ENCODE data around the gene GRK5.

DNA sequence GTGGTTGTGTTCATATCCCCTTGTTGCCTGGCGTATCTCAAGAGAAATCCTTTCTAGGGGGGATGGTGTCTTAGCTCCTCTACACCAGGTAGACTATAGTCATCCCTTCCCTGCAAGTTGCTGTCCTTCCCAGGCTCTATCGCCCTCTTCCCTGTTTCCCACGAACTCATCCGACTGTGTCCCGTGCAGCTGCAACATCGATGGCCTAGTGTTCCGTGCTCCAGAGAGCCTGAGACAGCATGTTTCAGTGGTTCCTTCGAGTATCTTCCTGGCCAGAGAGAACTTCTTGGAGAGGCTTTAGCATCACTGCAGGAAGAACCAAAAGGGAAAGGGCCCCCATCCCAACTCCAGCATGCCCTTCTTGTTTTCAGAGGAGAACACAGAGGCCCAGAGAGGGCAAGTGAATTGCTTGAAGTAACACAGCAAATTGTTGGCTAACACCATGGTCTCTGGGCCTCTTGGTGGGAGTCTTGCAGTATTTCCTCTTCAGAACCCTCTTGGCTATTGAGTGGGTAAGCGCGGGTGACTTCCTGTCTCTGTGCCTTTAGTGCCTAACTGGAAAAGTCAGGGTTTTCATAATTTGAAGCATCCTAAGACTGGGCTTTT is 172.2 kb downstream of the GRK5 start:
- no peak for TF ChIP-seq EZH2 (IDR thresholded peaks at IDR 0.05; ENCODE audit: low read depth)
- TF ChIP-seq, protein P1, sequence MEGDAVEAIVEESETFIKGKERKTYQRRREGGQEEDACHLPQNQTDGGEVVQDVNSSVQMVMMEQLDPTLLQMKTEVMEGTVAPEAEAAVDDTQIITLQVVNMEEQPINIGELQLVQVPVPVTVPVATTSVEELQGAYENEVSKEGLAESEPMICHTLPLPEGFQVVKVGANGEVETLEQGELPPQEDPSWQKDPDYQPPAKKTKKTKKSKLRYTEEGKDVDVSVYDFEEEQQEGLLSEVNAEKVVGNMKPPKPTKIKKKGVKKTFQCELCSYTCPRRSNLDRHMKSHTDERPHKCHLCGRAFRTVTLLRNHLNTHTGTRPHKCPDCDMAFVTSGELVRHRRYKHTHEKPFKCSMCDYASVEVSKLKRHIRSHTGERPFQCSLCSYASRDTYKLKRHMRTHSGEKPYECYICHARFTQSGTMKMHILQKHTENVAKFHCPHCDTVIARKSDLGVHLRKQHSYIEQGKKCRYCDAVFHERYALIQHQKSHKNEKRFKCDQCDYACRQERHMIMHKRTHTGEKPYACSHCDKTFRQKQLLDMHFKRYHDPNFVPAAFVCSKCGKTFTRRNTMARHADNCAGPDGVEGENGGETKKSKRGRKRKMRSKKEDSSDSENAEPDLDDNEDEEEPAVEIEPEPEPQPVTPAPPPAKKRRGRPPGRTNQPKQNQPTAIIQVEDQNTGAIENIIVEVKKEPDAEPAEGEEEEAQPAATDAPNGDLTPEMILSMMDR (conservative IDR thresholded peaks at IDR 0.05) = no peak

Measured in PC-9 (cell line).